Lung (tissue), 12 donors: Measurements from ENCODE around the gene DKK3. TPM values are rescaled to one million over a fixed set of nuclear protein-coding genes. Genes with fewer than 3 reads are reported as not detected.

Experiments
- ATAC-seq: fragments of 200-7000 bp; cut with Tn5 transposase; one replicate; pipeline ENCODE4 v1.9.1; 2020; ENCODE audit warnings: moderate number of reproducible peaks; ENCODE audit not compliant: insufficient read depth, low FRiP score
- DNase-seq, 3 donors: peaks; one replicate each; pipeline ENCODE4 v3.0.0-alpha.2; 2013 to 2017
- H3K27ac ChIP-seq, 2 donors: one replicate each; pipeline ENCODE4 v1.5.1; 2013; ENCODE audit warnings: mild to moderate bottlenecking in 2 of 2, moderate library complexity in 2 of 2, control low read depth in 1 of 2, inconsistent platforms in 1 of 2, low read depth in 1 of 2, low read length in 1 of 2
- H3K27me3 ChIP-seq, 3 donors: one replicate each; pipeline ENCODE4 v1.5.1; 2013; ENCODE audit warnings: low read length in 2 of 3; ENCODE audit not compliant: control insufficient read depth in 3 of 3, insufficient read depth in 3 of 3
- H3K36me3 ChIP-seq, 4 donors: one replicate each; pipeline ENCODE4 v1.5.1; 2013; ENCODE audit warnings: low read length in 4 of 4, mild to moderate bottlenecking in 1 of 4, moderate library complexity in 1 of 4; ENCODE audit not compliant: control insufficient read depth in 4 of 4, insufficient read depth in 4 of 4
- H3K4me1 ChIP-seq, 5 donors: one replicate each; pipeline ENCODE4 v1.5.1; 2013; ENCODE audit warnings: low read length in 5 of 5, mild to moderate bottlenecking in 2 of 5, moderate library complexity in 1 of 5; ENCODE audit not compliant: control insufficient read depth in 5 of 5, insufficient read depth in 5 of 5
- H3K4me3 ChIP-seq: one replicate; pipeline ENCODE4 v1.5.1; 2013; ENCODE audit warnings: mild to moderate bottlenecking, control low read depth, moderate library complexity
- H3K9ac ChIP-seq, 2 donors: one replicate each; pipeline ENCODE4 v1.5.1; 2013; ENCODE audit warnings: low read length in 2 of 2, control low read depth in 1 of 2; ENCODE audit not compliant: insufficient read depth in 1 of 2
- H3K9me3 ChIP-seq, 4 donors: one replicate each; pipeline ENCODE4 v1.5.1; 2013; ENCODE audit warnings: low read length in 3 of 4, mild to moderate bottlenecking in 1 of 4, moderate library complexity in 1 of 4; ENCODE audit not compliant: control insufficient read depth in 4 of 4, insufficient read depth in 3 of 4
- CTCF ChIP-seq: IDR thresholded peaks from 2 replicates; pipeline ENCODE4 v1.5.1; 2012; ENCODE audit warnings: mild to moderate bottlenecking; ENCODE audit errors: control extremely low read depth, extremely low read depth
- WGBS, 2 donors: extraction: QIAGEN DNeasy Blood & Tissue Kit; methylation state at CpG; one replicate each; pipeline ENCODE4 v1.1.7; 2013; 5-methylcytosine and 5-hydroxymethylcytosine counted together
- polyA plus RNA-seq, 2 donors: library from polyadenylated mRNA; stranded (reverse); fragments of 200-250 nt; gene quantifications; one replicate each; pipeline ENCODE4 v1.2.1, GENCODE V29; 2013
- total RNA-seq, 2 donors: library from RNA; depleted of rRNA in 1 of 2; stranded (reverse); fragments of >200 nt in 1 of 2; gene quantifications; one replicate each; pipeline ENCODE4 v1.2.1, GENCODE V29; 2014 to 2021
- donor health status: control.
- donor health status: control.
- donor health status: Bipolar disorder and iron deficiency.
- donor health status: healthy.
- donor health status: DM: yes; HTN: yes; CAD: no.

Gene DKK3
- total and polyA plus RNA-seq, 4 donors, result 45.3 to 121 (median 94.5) TPM

- DNase-seq (no peak), ATAC-seq (no peak)
- no peak overlapping the region for H3K9ac ChIP-seq
- peaks cover 0 to 3% (median 2%) of the 10 kb centered on the region in 4 donors for H3K9me3 ChIP-seq
- TF ChIP-seq CTCF, result no peak
- 86% methylated on average over 7 of the region's 7 CpGs for WGBS, 2 donors
- H3K27me3 ChIP-seq, result no peaks in the 10 kb centered on the region
- no peak overlapping the region for H3K4me3 ChIP-seq
- peaks cover 0 to 36% (median 17%) of the 10 kb centered on the region in 4 donors for H3K36me3 ChIP-seq
- peaks cover 0 to 5% (median 2%) of the 10 kb centered on the region in 5 donors for H3K4me1 ChIP-seq
- H3K27ac ChIP-seq, result no peak overlapping the region
Observed at GRCh38 chr11:11963067-11963466, 45.4 kb downstream of the DKK3 start.

DNA sequence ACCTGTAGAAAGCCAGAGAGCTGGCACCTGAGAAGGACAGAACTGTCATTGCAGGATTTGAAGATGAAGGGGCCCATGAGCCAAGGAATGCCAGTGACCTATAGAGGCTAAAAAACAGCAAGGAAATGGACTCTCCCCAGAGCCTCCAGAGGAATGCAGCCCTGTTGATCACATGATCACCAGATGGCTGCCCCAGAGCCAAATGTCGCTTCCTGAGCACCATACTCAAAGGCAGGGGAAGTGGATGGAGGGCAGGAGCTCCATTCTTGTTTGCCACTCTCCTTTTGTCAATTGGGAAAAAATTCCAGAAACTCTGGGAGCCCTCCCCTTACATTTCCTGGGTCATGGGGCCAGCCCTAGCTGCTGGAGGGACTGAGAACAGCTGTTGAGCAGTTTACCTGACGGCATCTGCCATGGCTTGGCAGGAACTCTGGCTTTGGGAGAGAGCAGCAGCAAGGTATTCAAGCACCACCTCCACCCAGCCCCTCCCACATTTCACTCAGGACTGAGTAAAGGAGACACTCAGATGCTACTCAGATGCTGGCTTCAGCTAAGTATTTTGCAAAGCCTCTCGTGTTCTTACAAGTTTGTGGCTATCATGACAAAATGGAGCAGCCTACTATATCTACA, 46.9 kb downstream of the DKK3 start:
- no peak overlapping the region for H3K9ac ChIP-seq
- H3K36me3 ChIP-seq, result peaks cover 3 to 33% (median 15%) of the 10 kb centered on the region in 4 donors
- no peak for DNase-seq
- ATAC-seq, result no peak
- H3K27me3 ChIP-seq, result no peaks in the 10 kb centered on the region
- WGBS, 2 donors, result 87 to 90% methylated on average over 3 of the region's 3 CpGs
- no peak overlapping the region for H3K4me3 ChIP-seq
- H3K4me1 ChIP-seq, result peaks cover 0 to 5% (median 2%) of the 10 kb centered on the region in 5 donors
- H3K9me3 ChIP-seq, result peaks cover 0 to 3% (median 2%) of the 10 kb centered on the region in 4 donors
- no peak overlapping the region for H3K27ac ChIP-seq
- TF ChIP-seq CTCF, result no peak

- Histone ChIP-seq H3K9me3 (peaks cover 0 to 3% (median 2%) of the 10 kb centered on the region in 4 donors), H3K4me1 (peaks cover 0 to 5% (median 2%) of the 10 kb centered on the region in 5 donors), H3K36me3 (peaks cover 7 to 34% (median 16%) of the 10 kb centered on the region in 4 donors), H3K9ac (no peak overlapping the region), H3K27me3 (no peaks in the 10 kb centered on the region), H3K4me3 (no peak overlapping the region), H3K27ac (no peak overlapping the region)
- WGBS, 2 donors, result 81 to 83% methylated on average over 1 of the region's 1 CpG
- DNase-seq (no peak), ATAC-seq (no peak)
- no peak for TF ChIP-seq CTCF
Observed at GRCh38 chr11:11960687-11961086, 47.7 kb downstream of the DKK3 start.
